NT2/D1 (cell line): ENCODE data around the gene ALDH18A1.

Experiments used
- DNase-seq: peaks from one replicate; pipeline ENCODE4 v3.0.0-alpha.2; 2011; ENCODE audit warnings: low read depth, low spot score
- H3K27me3 ChIP-seq: 2 replicates; pipeline ENCODE4 v1.6.0; 2011; ENCODE audit warnings: mild to moderate bottlenecking; ENCODE audit not compliant: insufficient read length, insufficient read depth
- H3K36me3 ChIP-seq: 2 replicates; pipeline ENCODE4 v1.6.1; 2011; ENCODE audit warnings: mild to moderate bottlenecking, low read length, mixed read lengths; ENCODE audit not compliant: insufficient read depth, insufficient read length
- H3K4me1 ChIP-seq: 2 replicates; pipeline ENCODE4 v1.5.1; 2011; ENCODE audit not compliant: insufficient read depth, insufficient read length
- H3K4me3 ChIP-seq: 2 replicates; pipeline ENCODE4 v1.5.1; 2011; ENCODE audit warnings: low read depth; ENCODE audit not compliant: insufficient read length
- H3K9ac ChIP-seq: 2 replicates; pipeline ENCODE4 v1.6.0; 2011; ENCODE audit warnings: low read depth; ENCODE audit not compliant: insufficient read length
- H3K9me3 ChIP-seq: 2 replicates; pipeline ENCODE4 v1.5.1; 2011; ENCODE audit warnings: mild to moderate bottlenecking, low read length; ENCODE audit not compliant: insufficient read depth
- SUZ12 ChIP-seq: IDR thresholded peaks from 2 replicates; pipeline ENCODE4 v1.6.1; 2011; ENCODE audit not compliant: insufficient read length, insufficient read depth; ENCODE audit errors: extremely low read depth
- YY1 ChIP-seq: IDR thresholded peaks from 2 replicates; pipeline ENCODE4 v1.6.1; 2011; ENCODE audit not compliant: insufficient read length, insufficient read depth
- ZNF274 ChIP-seq: IDR thresholded peaks from 2 replicates; pipeline ENCODE4 v1.6.1; 2011; ENCODE audit warnings: mild to moderate bottlenecking, low read depth, low read length

ALDH18A1 gene

DNA sequence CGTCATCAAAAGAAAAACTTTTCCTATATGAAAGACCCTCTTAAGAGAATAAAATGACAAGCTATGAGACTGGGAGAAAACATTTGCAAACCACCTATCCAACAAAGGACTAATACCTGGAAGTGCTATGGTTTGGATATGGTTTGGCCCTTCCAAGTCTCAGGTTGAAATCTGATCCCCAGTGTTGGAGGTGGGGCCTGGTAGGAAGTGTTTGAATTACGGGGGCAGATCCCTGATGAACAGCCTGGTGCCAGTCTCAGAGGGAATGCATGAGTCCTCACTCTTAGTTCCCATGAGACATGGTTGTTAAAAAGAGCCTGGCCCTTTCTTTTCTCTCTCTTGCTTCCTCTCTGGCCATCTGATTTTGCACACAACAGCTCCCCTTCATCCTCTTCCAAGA is 6.3 kb downstream of the ALDH18A1 start:
- H3K36me3 ChIP-seq, result peaks cover 73% of the 10 kb centered on the region
- TF ChIP-seq ZNF274 (no peak), SUZ12 (no peak), YY1 (no peak)
- no peak for DNase-seq

DNA sequence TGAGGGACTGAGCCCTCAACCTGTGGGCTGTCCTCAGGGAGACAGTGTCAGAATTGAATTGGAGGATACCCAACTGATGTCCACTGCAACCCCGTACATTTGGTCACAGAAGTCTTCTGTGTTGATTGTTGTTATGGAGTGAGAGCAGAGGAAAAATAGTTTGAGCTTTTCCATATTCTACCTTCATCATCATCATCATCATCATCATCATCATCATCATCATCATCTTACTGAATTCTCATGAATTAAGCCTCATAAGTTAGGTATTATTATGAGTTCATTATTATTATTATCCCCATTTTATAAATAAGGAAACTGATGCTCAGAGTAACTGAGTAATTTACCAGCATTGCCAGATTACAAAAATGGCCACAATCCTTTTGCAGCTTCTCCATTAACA is 8.4 kb downstream of the ALDH18A1 start:
- no peaks in the 10 kb centered on the region for H3K27me3 ChIP-seq
- no peak for DNase-seq
- no peak overlapping the region for H3K4me3 ChIP-seq
- H3K9ac ChIP-seq, result no peak overlapping the region
- no peak for TF ChIP-seq ZNF274
- no peak for TF ChIP-seq YY1
- no peak for TF ChIP-seq SUZ12
- no peaks in the 10 kb centered on the region for H3K4me1 ChIP-seq
- H3K9me3 ChIP-seq, result peaks cover 10% of the 10 kb centered on the region; the same call in 1 of the 2 replicates
- H3K36me3 ChIP-seq, result peaks cover 79% of the 10 kb centered on the region

More for the DNA sequence above, 6.3 kb downstream of the ALDH18A1 start:
- Histone ChIP-seq H3K27me3 (no peaks in the 10 kb centered on the region), H3K9ac (no peak overlapping the region), H3K9me3 (peaks cover 10% of the 10 kb centered on the region; the same call in 1 of the 2 replicates), H3K4me1 (no peaks in the 10 kb centered on the region), H3K4me3 (no peak overlapping the region)

- no peak overlapping the region for H3K4me3 ChIP-seq
- TF ChIP-seq YY1 (no peak), ZNF274 (no peak), SUZ12 (no peak)
- no peak for DNase-seq
- H3K9ac ChIP-seq, result no peak overlapping the region
- no peaks in the 10 kb centered on the region for H3K4me1 ChIP-seq
- no peaks in the 10 kb centered on the region for H3K27me3 ChIP-seq
- H3K36me3 ChIP-seq, result peaks cover 77% of the 10 kb centered on the region
- H3K9me3 ChIP-seq, result no peaks in the 10 kb centered on the region
Measured at GRCh38 chr10:95646160-95646559, 10.4 kb downstream of the ALDH18A1 start.

DNA sequence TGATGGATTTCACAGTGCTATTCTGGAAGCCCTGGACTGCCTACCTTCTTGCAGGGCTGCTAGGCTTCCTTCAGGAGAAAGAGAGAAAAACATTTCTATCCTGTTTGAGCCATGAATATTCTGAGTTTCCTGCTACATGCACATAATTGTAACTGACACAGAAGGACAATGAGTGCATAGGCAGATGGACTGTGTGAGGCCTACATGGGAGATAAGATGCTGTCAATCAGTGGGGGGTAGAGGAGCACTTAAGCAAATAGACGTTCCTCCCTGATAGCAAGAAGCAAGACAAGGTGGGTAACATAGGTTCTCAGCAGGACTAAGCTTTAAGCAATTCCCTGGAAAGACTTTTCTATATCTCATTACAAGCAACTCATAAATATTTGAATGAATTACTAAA is 11.6 kb downstream of the ALDH18A1 start:
- no peak for TF ChIP-seq ZNF274
- no peak for TF ChIP-seq YY1
- TF ChIP-seq SUZ12, result no peak
- no peak overlapping the region for H3K9ac ChIP-seq
- no peak overlapping the region for H3K4me3 ChIP-seq
- H3K4me1 ChIP-seq, result no peaks in the 10 kb centered on the region
- DNase-seq, result no peak
- peaks cover 79% of the 10 kb centered on the region for H3K36me3 ChIP-seq
- H3K9me3 ChIP-seq, result no peaks in the 10 kb centered on the region
- no peaks in the 10 kb centered on the region for H3K27me3 ChIP-seq

- Histone ChIP-seq H3K9me3 (no peaks in the 10 kb centered on the region), H3K27me3 (no peaks in the 10 kb centered on the region), H3K9ac (no peak overlapping the region), H3K4me3 (no peak overlapping the region), H3K4me1 (no peaks in the 10 kb centered on the region), H3K36me3 (peaks cover 71% of the 10 kb centered on the region)
- no peak for DNase-seq
- TF ChIP-seq YY1, result no peak
- TF ChIP-seq ZNF274, result no peak
- TF ChIP-seq SUZ12, result no peak
Measured at GRCh38 chr10:95640891-95641315, 15.6 kb downstream of the ALDH18A1 start.

DNA sequence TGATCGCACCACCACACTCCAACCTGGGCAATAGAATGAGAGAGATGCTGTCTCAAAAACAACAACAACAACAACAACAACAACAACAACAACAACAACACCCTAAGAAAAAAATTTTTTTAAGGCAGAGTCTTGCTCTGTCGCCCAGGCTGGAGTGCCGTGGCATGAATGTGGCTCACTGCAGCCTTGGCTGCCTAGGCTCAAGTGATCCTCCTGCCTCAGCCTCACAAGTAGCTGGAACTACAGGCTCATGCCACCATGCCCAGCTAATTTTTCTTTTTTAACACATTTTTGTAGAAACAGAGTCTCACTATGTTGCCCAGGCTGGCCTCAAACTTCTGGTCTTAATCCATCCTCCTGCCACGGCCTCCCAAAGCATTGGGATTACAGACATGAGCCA is 18.6 kb downstream of the ALDH18A1 start:
- Histone ChIP-seq H3K4me1 (no peaks in the 10 kb centered on the region), H3K9me3 (no peaks in the 10 kb centered on the region), H3K27me3 (no peaks in the 10 kb centered on the region), H3K4me3 (no peak overlapping the region), H3K9ac (no peak overlapping the region), H3K36me3 (peaks cover 73% of the 10 kb centered on the region)
- TF ChIP-seq SUZ12, result no peak
- no peak for DNase-seq

DNA sequence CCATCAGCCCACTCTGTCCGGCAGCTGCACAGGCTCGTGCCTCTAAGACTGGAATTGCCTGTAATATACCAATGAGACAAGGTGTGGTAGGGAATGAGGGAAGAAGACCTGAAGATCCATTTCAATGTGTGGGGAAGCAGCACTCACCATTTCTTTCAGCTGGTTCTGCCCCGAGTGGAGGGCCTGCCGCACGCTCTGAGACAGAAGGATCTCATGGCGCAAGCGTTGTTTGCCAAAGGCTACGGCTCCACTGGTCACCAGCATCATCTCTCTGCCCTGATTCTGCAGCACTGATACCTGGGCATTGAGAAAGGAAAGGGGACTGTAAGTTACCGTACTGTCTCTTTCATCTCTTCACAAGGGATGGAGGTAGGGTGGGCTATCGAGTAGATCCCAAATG is 19.4 kb downstream of the ALDH18A1 start:
- Histone ChIP-seq H3K27me3 (no peaks in the 10 kb centered on the region), H3K4me3 (no peak overlapping the region), H3K36me3 (peaks cover 72% of the 10 kb centered on the region), H3K4me1 (no peaks in the 10 kb centered on the region), H3K9ac (no peak overlapping the region), H3K9me3 (no peaks in the 10 kb centered on the region)
- TF ChIP-seq YY1 (no peak), ZNF274 (no peak), SUZ12 (no peak)
- DNase-seq, result no peak

DNA sequence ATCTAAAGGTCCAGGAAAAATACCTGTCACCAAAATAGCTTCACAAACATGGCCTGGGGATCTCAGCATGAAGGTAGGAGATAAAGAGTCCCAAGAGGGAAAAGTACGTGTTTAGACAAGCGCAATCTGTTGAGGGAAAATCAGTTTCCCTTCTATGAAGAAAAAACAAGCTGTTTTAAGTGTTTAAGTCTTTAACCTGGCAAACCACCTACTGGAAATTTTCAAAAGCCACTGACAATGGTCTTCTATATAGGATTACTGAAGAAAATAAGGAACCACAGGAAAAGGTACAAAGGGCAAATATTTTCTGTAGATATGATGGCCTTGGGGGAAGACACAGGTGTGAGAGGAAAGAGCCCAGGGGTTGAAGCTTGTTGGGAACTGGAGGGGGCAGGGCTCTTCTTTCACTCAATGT is 21.2 kb downstream of the ALDH18A1 start:
- H3K4me1 ChIP-seq, result no peaks in the 10 kb centered on the region
- no peaks in the 10 kb centered on the region for H3K27me3 ChIP-seq
- H3K4me3 ChIP-seq, result no peak overlapping the region
- no peak for TF ChIP-seq SUZ12
- no peak for TF ChIP-seq YY1
- no peak for TF ChIP-seq ZNF274
- peaks cover 74% of the 10 kb centered on the region for H3K36me3 ChIP-seq
- no peak for DNase-seq
- no peak overlapping the region for H3K9ac ChIP-seq
- no peaks in the 10 kb centered on the region for H3K9me3 ChIP-seq
